Astrocyte of the hippocampus (primary cell): Measurements from ENCODE around the gene TPM1.

ENCODE experiments used
- DNase-seq: peaks from one replicate; pipeline ENCODE4 v3.0.0; 2011; ENCODE audit warnings: low read depth, low spot score

TPM1 gene

GRCh38 chr15:63041402-63041973, 1.1 kb upstream of the TPM1 start:
- DNase-seq: no peak

GRCh38 chr15:63042877-63043334, 359 bp downstream of the TPM1 start:
- no peak for DNase-seq

DNA sequence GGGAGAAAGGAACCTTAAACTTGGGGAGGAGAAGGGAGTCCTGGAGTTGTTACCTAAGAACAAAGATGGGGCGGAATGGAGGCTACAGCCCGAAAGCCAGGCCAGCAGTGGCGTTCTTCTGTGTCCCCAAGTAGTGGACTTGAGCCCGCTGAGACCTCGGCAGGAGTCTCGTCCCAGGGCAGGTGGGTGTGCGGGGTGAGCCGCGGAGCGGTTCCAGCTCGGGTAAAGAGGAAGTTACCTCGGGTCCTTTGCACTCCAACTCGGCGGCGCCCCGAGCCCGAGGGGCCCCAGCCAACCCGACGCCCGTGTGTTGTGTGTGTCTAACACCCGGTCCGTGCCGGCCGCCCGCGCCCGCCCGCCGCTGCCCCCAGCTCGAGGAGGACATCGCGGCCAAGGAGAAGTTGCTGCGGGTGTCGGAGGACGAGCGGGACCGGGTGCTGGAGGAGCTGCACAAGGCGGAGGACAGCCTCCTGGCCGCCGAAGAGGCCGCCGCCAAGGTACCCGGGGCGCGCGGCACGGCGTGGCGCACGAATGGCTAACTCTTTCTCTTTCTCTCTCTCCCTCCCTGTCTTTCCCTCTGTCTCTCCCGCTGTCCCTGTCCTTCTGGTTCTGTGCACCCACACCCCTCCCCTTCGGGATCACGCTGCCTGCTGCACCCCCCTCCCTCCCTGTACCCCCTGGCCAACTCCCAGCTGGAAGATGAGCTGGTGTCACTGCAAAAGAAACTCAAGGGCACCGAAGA, 959 bp downstream of the TPM1 start:
- DNase-seq: peak; percentile 58

DNA sequence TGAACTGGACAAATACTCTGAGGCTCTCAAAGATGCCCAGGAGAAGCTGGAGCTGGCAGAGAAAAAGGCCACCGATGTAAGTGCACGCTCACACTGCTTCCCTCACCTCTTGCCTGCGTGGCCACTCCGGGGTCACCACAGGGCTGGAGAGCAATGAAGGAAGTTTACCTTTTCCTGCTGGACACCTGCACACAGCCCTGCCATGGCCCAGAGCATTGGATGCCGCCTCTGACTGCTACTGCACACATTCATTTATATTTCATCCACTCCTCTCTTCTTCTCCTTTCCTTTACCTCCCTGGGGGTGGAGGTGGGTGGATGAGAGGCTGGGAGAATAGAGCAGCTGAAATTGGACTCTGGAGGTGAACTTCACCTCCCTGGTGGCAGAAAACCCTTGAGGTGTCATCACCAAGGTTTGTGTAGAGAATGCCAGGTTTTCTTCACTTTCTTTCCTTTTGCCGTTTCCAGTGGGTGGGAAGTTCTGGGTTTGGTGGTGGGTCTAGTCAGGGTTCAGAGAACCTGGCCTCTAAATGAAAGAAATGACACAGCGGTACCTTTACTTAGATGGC, 1.6 kb downstream of the TPM1 start:
- no peak for DNase-seq

DNA sequence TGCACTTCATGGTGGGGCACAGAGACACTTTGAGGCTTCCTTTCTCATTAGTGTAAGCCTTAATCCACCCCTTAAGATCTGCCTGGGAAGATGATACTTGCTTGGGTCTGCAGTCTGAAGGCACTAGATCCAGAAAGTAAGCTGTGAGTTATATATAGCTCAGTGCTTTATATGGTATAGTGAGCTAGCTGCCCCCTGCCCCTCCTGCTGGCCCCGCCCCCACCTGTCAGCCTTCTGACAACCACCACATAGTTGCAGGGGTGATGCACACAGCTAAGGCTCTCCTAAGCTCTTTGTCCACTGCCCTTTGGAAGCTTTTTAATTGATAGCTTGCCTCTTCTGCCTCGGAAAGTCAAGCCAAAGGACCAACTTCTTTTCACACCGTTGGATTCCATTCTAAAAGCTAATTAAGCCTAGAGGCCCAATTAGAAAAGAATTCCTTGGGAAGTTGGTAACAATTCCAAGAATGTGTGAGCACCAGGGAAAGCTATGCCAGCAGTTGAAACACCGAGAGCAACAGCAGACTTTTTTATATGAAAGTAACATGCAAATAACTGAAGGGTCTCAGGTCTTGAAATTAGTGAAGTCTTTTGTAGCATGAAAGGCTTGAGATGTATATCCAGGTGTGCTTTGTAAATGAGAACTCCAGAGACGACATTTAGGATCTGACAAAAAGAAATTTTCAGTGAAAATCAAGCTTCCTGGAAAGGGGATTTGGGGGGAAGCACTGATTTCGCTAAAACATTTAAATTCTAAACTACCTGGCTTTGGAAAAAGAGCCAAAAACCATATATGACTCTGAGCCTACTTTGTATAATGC, 2.3 kb downstream of the TPM1 start:
- DNase-seq: peak; percentile 83

- peak; percentile 38 for DNase-seq
Measured at GRCh38 chr15:63045465-63045840, 2.9 kb downstream of the TPM1 start.

GRCh38 chr15:63045879-63046278, 3.3 kb downstream of the TPM1 start:
- no peak for DNase-seq

DNA sequence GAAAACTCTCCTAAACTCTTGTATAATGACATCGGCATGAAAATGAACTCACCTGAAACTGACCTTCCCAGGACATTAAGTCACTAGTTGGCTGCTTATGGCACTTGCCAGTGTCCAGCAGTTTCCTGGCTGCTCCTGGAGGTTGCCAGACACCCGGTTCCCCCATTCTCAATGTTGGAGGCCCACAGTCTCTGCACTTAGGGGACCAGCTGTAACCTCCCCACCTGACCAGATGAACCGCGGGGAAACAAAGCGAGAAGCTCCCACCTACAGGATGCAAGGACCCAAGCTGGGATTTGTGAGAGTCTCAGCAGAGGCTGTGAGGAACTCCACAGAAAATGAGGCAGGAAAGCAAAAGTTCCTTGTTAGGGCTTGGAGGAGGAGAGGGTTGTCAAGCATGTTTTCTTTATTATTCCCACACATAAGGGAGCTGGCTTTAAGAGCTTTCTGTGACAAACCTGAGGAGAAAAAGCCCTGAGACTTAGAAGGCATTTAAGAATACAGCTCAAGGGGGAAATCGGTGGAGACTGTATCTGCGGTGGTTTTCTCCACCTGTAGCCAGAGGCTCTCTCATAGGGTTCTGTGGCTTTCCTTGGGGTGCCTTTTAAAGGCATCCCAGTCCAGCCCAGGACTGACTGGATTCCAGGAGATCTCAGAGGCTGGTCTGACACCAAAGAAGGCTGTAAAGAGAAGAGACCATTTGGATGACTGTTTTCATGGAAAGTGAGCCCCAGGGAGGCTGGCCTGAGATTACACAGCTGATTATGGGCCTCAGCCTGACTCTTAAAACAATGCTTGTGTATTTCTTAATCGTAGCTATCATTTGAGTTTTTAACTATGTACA, 4.6 kb downstream of the TPM1 start:
- peak; percentile 46 for DNase-seq

GRCh38 chr15:63047792-63048114, 5.2 kb downstream of the TPM1 start:
- DNase-seq: no peak

- peak; percentile 96 for DNase-seq
Measured at GRCh38 chr15:63048115-63048775, 5.7 kb downstream of the TPM1 start.

GRCh38 chr15:63048776-63049665, 6.5 kb downstream of the TPM1 start:
- DNase-seq: peak; percentile 71

- DNase-seq: peak; percentile 46
Measured at GRCh38 chr15:63049783-63050371, 7.3 kb downstream of the TPM1 start.

DNA sequence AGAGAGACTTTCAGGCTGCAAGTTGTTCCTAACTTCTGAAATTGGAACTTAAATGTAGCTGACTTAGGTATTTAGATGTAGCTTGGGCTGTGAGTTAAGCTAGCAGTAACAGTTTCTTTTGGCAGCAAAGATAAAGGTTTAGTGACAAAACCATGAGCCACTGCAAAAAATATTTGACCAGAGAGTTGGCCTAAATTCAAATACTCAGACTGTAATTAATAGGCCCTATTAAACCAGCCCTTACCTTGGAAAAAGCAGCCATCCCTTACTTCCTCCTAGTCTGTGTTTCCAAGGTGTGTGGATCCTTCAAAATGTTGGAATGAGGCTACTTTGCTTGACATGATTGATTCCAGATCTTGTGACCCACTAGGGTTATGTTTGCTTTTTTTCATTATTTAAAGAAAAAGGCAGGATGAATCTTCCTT, 8.2 kb downstream of the TPM1 start:
- peak; percentile 68 for DNase-seq

GRCh38 chr15:63051156-63052066, 8.9 kb downstream of the TPM1 start:
- peak; percentile 58 for DNase-seq

DNA sequence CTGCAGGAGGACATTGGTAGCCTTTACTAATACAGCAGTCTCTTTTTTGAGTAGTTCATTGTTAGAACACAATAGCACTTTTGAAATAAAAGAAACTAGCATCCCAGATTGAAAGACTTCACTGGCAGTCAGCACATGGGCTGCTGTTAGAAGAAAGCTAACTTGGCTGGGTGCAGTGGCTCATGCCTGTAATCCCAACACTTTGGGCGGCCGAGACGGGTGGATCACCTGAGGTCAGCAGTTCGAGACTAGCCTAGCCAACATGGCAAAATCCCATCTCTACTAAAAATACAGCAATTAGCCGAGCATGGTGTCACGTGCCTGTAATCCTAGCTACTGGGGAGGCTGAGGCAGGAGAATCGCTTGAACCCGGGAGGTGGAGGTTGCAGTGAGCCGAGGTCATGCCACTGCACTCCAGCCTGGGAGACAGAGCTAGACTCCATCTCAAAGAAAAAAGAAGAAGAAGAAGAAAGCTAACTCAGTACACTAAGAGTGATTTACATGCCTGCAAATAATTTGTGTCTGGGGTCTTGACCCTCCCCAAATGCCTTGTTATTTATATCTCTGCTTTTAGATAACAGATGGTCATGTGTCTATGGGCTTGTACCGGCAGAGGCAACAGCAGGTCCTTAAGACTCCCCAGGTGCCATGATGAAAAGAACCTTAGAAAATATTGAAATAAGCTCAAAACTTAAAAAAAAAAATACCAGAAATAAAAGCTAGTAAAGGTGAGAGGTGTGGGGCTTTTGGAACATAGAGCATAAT, 9.7 kb downstream of the TPM1 start:
- peak; percentile 23 for DNase-seq

- DNase-seq: peak; percentile 47
Measured at GRCh38 chr15:63052961-63053698, 10.6 kb downstream of the TPM1 start.

DNA sequence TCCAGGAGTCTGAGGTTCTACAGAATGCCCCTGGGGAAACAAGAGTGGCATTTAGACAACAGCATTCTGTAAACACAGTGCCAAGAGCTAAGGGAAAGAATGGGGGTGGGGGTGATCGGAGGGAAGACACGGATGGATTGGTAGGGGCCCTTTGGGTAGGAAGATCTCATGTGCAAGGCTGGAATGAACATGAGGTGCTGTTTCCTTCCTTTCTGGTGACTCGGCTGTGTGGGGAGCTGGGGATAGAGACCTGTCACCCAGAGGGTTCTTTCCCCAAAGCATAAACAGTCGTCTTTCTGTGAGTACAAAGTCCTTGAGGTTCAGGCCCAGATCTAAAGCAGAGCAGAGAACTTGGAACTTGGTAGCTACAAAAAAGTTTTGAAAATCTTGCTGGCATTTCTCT, 11.7 kb downstream of the TPM1 start:
- DNase-seq: peak; percentile 53
